DND-41 (cell line): Measurements from ENCODE around the gene SUSD6.

Source experiments
- EZH2 ChIP-seq: IDR thresholded peaks from 3 replicates; pipeline ENCODE4 v1.6.1; 2012; ENCODE audit warnings: borderline replicate concordance, low read depth, mild to moderate bottlenecking, moderate library complexity, low read length, inconsistent platforms; ENCODE audit not compliant: severe bottlenecking
- TF ChIP-seq, protein P1 (sequence below): IDR thresholded peaks from 2 replicates; pipeline ENCODE4 v1.5.1; 2012; ENCODE audit warnings: borderline replicate concordance, low read length, moderate library complexity, mild to moderate bottlenecking; ENCODE audit not compliant: poor library complexity, severe bottlenecking; ENCODE audit errors: extremely low read depth

DNA sequence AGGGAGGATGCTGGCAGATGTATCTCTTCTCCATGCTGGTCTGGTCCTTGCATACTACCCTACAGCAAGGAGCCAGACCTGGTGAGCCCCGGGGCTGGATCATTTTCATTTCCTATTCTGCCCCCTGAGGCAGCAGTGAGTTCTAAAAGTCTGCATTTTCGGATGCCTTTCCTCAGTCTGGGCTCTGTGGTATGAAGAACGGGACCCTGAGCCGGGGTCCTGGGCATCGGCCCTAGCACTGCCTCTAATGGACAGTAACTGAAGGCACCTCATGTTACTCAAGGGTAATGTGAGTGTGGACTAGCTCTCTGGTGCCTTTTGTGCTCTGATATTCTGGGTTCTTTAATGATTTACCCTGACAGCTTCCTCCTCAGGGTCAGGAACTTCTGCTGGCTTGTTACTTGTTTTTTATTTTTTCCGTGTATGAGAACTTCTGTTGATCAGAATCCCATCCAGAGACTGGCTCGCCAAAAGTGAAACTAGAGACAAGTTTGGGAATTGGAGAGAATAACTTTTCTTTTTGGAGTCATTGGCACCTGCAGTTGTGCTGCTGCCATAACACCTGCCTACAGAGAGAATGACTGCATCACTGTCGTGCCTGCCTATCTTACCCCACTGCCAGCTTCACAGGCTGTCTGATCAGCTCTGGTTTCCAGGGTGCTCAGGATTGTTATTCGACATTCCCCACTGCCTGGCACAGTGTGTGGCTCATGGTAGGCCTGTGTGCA, 62.3 kb downstream of the SUSD6 start:
- TF ChIP-seq, protein P1, sequence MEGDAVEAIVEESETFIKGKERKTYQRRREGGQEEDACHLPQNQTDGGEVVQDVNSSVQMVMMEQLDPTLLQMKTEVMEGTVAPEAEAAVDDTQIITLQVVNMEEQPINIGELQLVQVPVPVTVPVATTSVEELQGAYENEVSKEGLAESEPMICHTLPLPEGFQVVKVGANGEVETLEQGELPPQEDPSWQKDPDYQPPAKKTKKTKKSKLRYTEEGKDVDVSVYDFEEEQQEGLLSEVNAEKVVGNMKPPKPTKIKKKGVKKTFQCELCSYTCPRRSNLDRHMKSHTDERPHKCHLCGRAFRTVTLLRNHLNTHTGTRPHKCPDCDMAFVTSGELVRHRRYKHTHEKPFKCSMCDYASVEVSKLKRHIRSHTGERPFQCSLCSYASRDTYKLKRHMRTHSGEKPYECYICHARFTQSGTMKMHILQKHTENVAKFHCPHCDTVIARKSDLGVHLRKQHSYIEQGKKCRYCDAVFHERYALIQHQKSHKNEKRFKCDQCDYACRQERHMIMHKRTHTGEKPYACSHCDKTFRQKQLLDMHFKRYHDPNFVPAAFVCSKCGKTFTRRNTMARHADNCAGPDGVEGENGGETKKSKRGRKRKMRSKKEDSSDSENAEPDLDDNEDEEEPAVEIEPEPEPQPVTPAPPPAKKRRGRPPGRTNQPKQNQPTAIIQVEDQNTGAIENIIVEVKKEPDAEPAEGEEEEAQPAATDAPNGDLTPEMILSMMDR = no peak
- TF ChIP-seq EZH2 = no peak
